Globus pallidus (tissue), 1 donor: ENCODE results near the gene NUCB1.

Experiments used
- DNase-seq: peaks from one replicate; pipeline ENCODE4 v3.0.0-alpha.2; 2015; ENCODE audit warnings: low spot score

NUCB1 gene

GRCh38 chr19:48935864-48936263 lies 35.8 kb downstream of the NUCB1 start:
- DNase-seq: no peak

DNA sequence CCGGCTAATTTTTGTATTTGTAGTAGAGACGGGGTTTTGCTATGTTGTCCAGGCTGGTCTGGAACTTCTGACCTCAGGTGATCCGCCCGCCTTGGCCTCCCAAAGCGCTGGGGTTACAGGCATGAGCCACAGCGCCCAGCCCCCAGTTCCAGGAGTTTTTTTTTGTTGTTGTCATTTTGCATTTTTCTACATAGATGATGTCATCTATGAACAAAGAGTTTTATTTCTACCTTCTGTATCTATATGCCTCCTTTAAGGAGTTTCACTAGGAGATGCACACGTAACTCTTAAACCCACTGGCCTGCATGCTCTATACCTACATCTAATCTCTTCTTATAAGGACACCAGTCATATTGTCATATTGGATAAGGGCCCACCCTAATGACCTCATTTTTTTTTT lies 38.1 kb downstream of the NUCB1 start:
- no peak for DNase-seq

GRCh38 chr19:48940902-48941301 lies 40.8 kb downstream of the NUCB1 start:
- DNase-seq: no peak

DNA sequence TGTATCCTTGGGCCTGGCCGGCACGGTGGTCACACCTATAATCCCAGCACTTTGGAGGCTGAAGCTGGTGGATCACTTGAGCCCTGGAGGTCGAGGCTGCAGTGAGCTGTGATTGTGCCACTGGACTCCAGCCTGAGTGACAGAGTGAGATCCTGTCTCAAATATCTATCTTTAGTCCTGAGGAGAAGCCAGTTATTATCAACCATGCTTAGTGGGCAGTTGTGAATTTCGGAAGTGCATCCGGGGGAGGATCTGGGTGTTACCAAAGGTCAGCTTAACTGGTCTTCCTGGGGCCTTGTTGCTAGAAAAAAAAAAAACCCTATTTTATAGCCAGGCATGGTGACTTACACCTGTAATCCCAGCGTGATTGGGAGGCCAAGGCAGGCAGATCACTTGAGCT lies 43.0 kb downstream of the NUCB1 start:
- no peak for DNase-seq

GRCh38 chr19:48945415-48945814 lies 45.3 kb downstream of the NUCB1 start:
- no peak for DNase-seq

DNA sequence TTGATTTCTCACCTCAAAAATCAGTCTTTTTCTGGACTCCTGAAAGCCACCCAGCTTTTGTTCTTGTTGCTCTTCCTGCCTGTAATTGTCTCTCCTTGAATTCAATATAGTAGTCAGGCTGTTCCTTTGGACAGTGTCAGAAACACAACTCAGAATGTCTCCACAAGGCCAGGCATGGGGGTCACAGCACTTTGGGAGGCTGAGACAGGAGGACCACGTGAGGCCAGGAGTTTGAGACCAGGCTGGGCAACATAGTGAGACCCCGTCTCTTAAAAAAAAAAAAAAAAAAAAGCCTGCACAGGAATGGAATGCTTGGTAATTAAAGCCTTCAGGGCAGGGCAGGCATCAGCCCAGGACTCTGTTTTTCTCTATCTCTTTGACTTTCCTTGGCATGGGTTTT lies 45.7 kb downstream of the NUCB1 start:
- DNase-seq: no peak

DNA sequence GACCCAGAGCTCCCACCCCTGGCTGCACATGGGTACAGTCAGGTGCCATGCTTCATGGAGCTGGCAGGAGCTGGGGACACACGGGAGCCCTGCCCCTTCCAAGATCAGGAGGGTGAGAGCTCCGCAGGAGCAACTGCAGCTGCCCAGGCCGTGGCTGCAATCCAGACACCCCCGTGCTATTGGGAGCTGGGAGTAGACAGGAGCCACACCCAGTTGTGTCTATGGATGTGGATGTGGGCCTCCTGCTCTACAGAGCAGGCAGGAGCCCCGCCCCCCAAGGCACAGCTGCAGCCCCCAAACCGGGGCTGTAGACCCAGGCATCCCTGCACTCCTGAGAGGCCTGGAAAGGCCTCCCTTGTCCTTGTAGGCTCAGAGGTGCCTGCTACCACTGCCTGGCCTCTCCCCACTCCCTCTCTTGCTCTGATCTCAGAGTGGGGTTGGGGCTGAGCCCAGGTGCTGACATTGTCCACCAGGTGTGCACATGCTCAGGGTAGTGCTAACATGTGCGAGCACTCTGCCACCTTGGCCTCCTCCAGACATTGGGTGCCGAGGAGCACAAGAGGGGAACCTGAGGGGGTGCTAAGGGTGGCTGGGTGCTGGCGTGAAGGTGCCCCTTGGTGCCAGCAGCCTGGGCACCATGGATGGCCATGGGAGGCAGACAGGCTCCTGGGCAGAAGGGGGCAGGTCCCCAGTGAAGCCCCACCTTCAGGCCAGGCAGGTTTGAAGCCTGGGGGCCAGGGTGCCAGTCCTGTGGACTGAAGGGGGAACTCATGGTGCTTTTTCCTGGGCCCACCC lies 46.5 kb downstream of the NUCB1 start:
- DNase-seq: no peak

DNA sequence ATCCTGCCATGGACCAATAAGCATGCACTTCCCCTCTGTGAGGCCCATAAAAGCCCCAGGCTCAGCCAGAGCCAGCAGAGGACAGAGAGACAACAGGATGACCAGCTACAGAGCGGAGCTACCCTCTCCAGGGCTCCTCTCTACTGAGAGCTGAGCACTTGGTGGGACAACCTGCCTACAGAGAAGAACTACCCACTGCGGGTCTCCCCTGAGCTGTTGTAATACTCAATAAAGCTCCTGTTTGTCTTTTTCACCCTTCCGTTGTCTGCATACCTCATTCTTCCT lies 47.1 kb downstream of the NUCB1 start:
- no peak for DNase-seq

GRCh38 chr19:48950159-48950558 lies 50.0 kb downstream of the NUCB1 start:
- no peak for DNase-seq

- DNase-seq: no peak
These were observed 50.9 kb downstream of the NUCB1 start for GRCh38 chr19:48950830-48951519.

DNA sequence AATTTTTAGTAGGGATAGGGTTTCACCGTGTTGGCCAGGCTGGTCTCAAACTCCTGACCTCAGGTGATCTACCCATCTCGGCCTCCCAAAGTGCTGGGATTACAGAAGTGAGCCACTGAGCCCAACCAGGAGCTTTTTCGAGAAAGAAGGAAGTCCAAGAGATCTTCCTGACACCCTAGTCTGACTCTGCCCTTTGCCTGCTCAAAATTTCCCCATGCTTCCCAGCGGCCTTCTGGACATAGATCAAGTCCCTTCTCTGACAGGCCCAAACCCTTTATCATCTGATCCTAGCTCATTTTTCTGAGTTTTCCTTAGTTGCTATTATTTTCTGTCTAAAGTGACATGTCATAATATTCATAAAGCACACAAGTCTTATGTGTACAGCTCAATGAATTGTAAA lies 53.0 kb downstream of the NUCB1 start:
- no peak for DNase-seq

GRCh38 chr19:48953990-48954594 lies 54.0 kb downstream of the NUCB1 start:
- no peak for DNase-seq

DNA sequence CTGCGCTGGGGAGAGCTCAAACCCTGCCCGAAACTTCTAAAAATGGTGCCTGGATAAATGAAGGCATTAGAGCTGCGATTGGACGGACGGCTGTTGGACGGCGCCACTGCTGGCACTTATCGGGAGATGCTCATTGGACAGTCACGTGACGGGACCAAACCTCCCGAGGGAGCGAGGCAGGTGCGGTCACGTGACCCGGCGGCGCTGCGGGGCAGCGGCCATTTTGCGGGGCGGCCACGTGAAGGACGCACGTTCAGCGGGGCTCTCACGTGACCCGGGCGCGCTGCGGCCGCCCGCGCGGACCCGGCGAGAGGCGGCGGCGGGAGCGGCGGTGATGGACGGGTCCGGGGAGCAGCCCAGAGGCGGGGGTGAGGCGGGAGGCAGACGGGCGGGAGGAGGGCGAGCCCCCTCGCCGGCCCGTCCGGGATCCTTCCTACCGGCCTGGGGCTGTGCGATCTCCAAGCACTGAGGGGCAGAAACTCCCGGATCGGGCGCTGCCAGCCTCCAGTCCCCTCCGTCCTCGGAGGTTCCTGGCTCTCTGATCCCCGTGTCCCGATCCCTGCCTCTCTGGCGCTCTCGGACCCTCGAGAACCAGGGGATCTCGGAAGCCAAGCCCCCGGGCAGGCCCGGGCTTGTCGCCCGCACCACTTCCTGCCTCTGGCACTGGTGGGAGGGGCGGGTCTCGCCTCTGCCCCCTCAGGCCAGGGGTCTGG lies 54.6 kb downstream of the NUCB1 start, which contains the start of gene BAX:
TSS of gene BAX (plus strand) at position 281 of the 713 bp plus-strand sequence. CDS start at position 335, 54 bp downstream.
- peak; percentile 90 for DNase-seq

GRCh38 chr19:48955308-48955958 lies 55.3 kb downstream of the NUCB1 start:
- DNase-seq: no peak

DNA sequence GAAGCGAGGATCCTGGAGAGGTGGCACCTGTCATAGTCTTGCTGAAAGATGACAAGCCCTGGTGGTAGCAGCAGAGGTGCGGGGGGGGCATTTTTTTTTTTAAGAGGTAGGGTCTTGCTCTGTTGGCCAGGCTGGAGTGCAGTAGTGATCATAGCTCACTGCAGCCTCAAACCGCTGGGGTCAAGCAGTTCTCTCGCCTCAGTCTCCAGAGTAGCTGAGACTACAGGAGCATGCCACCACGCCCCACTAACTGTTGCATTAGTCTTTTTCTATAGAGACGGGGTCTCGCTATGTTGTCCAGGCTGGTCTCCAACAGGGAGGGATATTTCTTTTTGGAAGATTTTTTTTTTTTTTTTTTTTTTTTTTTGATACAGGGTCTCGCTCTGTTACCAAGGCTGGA lies 57.9 kb downstream of the NUCB1 start:
- DNase-seq: no peak

DNA sequence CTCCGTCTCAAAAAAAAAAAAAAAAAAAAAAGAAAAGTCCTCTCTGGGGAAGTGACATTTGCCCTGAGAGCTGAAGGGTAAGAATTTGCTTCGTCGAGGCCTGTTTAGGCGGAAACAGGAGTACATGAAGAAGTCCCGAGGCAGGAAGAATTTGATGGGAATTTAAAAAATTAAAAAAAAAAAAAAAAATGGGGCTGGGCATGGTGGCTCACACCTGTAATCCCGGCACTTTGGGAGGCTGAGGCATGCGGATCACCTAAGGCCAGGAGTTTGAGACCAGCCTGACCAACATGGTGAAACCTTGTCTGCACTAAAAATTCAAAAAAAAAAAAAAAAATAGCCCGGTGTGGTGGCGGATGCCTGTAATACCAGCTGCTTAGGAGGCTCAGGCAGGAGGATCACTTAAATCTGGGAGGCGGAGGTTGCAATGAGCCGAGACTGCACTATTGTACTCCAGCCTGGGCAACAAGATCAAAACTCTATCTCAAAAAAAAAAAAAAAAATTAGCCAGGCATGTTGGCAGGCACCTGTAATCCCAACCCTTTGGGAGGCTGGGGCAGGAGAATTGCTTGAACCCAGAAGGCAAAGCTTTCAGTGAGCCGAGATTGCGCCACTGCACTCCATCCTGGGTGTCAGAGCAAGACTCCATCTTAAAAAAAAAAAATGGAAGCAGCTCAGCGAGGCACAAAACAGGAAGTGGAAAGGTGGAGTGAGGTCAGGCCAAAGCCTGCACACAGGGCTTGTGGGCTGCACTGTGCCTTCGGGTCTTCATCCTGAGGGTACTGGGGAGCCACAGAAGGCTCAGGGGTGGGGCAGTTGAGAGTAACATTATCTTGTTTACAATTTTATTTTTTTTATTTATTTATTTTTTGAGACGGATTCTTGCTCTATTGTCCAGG lies 59.5 kb downstream of the NUCB1 start:
- no peak for DNase-seq

DNA sequence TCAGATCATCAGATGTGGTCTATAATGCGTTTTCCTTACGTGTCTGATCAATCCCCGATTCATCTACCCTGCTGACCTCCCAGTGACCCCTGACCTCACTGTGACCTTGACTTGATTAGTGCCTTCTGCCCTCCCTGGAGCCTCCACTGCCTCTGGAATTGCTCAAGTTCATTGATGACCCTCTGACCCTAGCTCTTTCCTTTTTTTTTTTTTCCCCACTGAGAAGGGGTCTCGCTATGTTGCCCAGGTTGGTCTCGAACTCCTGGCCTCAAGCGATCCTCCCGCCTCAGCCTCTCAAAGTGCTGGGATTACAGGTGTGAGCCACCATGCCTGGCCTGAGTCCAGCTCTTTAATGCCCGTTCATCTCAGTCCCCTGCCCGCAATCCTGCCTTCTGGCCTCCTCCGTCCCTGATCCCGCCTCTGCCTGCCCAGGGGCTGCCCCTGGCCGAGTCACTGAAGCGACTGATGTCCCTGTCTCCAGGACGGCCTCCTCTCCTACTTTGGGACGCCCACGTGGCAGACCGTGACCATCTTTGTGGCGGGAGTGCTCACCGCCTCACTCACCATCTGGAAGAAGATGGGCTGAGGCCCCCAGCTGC lies 61.0 kb downstream of the NUCB1 start:
- no peak for DNase-seq

DNA sequence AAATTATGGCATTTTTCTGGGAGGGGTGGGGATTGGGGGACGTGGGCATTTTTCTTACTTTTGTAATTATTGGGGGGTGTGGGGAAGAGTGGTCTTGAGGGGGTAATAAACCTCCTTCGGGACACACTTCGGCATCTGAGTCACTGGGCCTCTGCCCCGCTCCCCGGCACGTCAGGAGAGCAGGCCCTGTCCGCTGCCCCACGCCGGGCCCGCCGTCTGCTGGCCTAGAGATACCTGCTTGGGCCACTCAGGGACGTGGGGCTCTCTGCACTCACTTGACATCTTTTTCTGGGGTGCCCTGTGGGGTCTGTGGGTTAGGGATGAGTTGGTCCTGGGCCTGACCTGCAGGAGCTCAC lies 61.5 kb downstream of the NUCB1 start:
- no peak for DNase-seq

- peak; percentile 41 for DNase-seq
These were observed 62.1 kb downstream of the NUCB1 start for GRCh38 chr19:48962029-48962848.

GRCh38 chr19:48962849-48963165 lies 62.7 kb downstream of the NUCB1 start:
- DNase-seq: no peak
